Gastrocnemius medialis (tissue), 4 donors: ENCODE data around the gene CXCL6.

Experiments
- CTCF ChIP-seq, 5 experiments: fragments of 450-650 bp in 3 of 5; fragments of 200-600 bp in 2 of 5; sonication (generic) in 2 of 5; IDR thresholded peaks in 4 of 5; conservative IDR thresholded peaks in 1 of 5; 1 replicate in 4 of 5; 2 replicates in 1 of 5; pipeline ENCODE4 v1.5.1; 2016 to 2019; ENCODE audit warnings: antibody characterized with exemption in 5 of 5, mild to moderate bottlenecking in 3 of 5, moderate library complexity in 3 of 5
- POLR2A ChIP-seq, 2 donors: fragments of 450-650 bp; IDR thresholded peaks; one replicate each; pipeline ENCODE4 v1.6.1; 2017; ENCODE audit warnings: antibody characterized with exemption in 2 of 2, mild to moderate bottlenecking in 2 of 2, moderate library complexity in 2 of 2

GRCh38 chr4:73800206-73800605 lies 36.3 kb upstream of the CXCL6 start:
- TF ChIP-seq CTCF (IDR thresholded peaks at IDR 0.05 in 4 of 5, conservative IDR thresholded peaks at IDR 0.05 in 1 of 5) = no peak
- TF ChIP-seq POLR2A (IDR thresholded peaks at IDR 0.05) = no peak
